HG03039 (cell line): ENCODE data around the gene CSHL1.
"Not testable (repeated sequence)": the region's sequence is repeated elsewhere in the genome, so short reads cannot be mapped to it uniquely, and the experiment has no call there.

Experiments
- ATAC-seq: cut with Tn5 transposase; IDR thresholded peaks from one replicate; pipeline ENCODE4 v1.9.1; 2021; ENCODE audit warnings: mild to moderate bottlenecking, moderate library complexity; ENCODE audit not compliant: unreplicated experiment

Gene CSHL1

DNA sequence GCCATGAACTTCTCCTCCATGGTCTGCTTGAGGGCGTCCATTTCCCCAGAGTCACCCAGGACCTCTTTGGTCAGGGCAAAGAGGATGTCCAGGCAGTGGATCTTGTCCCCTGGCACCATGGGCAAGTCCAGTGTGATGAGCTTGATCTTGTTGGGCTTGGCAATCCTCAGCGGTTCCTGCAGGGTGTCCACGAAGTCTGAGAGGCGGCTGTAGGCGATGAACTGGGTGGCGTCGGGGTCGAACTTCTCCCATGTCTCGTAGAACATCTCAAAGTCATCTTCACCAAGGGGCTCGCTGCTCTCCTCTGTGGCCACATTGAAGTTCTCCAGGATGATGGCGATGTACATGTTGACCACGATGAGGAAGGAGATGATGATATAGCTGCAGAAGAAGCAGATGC lies 30.1 kb upstream of the CSHL1 start:
- no peak for ATAC-seq

DNA sequence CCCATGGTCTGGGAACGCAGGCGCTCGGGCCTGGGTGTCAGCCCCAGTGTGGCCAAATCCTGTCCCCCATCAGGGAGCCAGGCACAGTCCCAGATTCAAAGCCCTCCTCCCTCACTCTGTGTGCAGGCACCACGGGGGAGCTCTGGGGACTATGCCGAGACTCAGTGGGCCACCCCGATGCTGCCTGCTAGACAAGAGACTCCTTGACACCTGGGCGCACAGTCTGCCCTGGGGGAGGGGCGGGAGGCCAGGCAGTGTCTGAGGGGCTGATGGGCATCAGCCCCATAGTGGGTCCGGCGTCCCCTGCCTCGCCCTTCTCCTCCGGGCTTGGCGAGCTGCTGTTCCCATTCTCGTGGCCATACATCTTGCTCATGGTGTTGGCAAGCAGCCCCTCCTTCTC lies 29.5 kb upstream of the CSHL1 start:
- no peak for ATAC-seq

DNA sequence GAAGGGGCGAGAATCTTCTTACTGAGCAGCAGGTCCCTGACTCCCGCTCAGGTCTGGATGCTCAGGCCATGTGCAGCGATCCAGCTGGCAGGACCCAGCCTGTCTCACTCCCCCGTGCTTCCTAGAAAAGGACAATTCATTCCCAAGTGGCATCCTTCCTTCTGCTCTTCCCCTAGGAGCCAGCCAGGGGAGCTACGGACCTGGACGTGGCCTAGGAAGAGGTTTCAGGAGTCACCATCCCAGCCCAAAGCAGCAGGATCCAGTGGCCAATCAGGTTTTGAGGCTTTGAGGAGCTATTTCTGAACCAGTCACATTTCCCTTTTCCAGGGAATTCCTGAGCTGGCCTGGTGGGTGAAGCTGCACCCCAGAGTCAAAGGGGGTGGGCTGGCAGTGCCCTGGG lies 28.8 kb upstream of the CSHL1 start:
- no peak for ATAC-seq

DNA sequence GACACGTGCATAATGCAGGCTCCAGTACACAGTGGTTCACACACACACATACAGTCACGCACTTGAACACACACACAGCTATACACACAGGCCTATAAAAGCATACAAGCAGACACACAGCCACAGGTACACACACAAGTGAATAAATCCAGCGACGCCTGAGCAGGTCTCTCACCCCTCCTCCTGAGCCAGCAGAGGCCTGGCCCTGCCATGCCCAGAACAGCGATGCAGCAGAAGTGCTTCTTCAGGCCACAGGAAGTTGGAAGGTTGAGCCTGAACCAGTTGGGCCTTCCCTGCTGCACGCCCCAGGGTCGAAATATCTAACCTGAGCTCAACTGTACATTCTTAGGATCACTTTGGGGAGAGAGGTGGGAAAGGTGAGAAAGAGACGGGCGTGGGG lies 28.3 kb upstream of the CSHL1 start:
- ATAC-seq = no peak

DNA sequence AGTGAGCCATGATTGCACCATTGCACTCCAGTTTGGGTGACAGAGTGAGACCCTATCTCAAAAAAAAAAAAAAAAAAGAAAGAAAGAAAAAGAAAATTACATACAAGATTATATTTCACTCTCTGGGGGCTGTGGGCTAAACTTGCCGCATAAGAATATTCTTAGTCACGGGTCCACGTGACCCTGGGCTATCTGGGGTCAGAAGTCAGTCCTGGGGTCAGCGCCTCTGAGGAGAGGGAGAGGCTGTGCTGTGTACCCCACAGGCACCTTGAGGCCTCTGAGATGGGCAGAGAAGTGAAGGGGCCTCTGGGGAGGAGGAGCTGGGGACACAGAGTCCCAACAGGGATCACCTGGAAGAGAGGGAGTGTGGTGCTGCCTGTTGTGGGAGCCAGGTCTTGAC lies 26.9 kb upstream of the CSHL1 start:
- ATAC-seq = no peak

DNA sequence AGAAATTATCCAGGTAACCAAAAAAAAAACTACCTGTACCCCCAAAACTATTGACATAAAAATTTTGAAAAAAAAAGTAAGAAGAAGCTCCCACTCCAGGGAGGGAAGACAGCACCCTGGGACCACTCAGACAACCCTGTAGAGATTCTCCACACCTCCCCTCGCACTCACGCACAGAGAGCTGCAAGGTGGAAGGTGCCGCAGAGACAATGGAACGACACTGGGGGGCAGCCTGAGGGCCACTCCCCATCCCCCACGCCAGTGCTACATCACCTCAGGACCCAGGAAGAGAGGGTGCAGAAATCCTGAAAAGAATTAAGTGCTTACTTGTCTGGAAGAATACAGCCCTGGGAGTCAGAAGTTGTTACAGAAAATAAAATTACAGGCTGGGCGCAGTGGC lies 26.3 kb upstream of the CSHL1 start:
- no peak for ATAC-seq

DNA sequence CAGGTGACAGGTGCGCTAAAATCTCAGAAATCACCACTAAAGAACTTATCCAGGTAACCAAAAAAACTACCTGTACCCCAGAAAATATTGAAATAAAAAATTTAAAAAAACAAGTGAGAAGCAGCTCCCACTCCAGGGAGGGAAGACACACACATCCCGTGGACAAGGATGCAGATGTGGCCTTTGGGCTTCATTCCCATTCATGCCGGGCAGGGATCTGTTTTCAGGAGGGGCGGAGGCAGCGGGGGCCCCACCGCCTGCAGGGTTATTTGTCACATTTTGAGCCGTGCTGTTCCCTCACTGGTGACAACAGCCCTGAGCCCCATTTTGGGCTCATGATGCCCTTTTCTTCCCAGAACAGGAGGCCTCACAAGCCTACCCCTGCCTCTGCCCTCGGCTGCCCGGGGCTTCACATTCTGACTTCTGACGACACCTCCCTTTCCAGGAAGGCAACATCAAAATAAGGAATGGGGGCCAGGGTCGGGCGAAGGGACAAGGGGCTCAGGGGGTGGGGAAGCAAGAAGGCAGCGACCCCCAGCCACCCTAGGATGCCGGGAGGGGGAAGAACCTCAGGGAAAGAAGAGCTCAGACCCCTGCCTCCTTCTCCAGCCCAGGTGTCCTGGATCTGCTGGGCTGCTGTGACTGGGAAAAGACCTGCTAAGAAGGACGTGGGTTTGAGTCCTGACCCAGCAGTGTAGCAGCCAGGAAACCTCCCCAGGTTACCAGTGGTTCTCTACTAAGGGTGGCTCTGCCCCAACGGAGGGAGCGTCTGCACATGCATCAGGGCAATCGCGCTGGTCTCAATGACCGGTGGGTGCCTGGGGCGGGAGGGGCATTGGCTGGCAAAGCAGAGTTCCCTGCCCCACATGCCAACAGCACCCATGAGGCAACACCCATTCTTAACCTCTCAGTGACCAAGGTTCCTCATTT lies 23.4 kb upstream of the CSHL1 start:
- ATAC-seq = no peak

DNA sequence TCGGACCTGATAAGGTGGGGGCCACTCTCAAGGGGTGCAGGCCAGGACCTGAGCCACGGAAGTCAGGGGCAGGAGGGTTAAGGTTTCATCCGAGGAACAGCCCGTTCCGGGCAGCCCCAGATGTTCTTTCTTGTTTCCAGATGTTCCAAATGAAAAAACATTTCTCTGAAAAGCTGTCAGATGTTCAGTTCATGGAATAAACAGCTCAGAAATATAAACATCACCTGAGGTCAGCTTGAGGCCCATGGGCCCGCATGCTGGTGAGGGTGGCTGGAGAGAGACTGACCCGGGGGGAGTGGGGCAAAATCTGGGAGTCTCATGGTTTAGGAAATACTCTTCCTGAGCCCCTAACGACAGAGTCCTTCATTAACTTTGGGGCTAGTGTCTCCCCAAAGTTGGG lies 22.5 kb upstream of the CSHL1 start:
- no peak for ATAC-seq

DNA sequence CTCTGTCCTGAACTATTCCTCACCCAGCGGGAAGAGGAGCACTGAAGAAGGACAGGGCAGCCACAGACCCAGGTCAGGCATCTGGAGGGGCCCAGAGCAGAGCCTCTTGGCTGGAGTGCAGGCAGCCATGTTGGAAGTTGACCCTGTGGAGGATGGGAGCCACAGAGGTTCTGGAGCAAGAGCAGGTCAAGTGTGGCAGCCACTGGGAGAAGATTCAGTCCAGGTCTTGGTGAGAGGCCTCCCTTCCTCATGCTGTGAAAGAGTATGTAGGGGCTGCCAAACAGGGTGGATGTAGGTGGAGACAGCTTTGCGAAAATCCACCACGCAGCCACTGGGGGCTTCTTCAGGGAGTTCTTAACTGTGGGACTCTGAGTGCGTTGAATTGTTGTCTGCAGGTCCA lies 21.7 kb upstream of the CSHL1 start:
- peak; percentile 11 for ATAC-seq

DNA sequence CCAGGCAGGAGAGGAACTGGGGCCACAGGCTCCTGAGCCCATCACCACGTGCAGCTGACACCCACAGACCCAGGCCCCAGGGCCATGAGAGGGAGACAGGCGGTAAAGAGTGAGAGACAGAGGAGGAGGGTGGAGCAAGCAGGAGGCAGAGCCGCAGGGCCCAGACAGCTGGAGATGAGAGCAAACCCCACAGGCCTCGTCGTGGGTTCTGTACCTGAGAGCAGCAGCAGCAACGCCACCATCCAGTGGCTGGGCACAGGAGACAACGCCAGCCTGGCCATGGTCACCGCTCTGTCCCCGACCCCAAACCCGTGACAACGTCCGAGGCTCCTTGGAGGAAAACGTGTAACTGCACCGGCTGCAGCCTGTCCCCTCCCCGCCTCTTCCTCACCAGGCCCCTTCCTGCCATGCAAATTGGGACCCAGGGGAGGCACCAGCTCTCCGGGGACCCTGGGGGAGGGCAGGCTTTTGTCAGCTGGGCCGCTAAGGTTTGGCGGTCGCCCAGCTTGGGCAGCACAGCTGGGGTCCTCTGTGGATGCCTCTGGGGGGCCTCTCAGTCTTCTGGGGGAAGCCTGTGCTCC lies 21.0 kb upstream of the CSHL1 start, which contains the start of gene CD79B:
Gene CD79B (minus strand): TSS at position 351 of the 581 bp plus-strand sequence. CDS start 70 bp downstream, at position 281.
- peak; percentile 70 for ATAC-seq

DNA sequence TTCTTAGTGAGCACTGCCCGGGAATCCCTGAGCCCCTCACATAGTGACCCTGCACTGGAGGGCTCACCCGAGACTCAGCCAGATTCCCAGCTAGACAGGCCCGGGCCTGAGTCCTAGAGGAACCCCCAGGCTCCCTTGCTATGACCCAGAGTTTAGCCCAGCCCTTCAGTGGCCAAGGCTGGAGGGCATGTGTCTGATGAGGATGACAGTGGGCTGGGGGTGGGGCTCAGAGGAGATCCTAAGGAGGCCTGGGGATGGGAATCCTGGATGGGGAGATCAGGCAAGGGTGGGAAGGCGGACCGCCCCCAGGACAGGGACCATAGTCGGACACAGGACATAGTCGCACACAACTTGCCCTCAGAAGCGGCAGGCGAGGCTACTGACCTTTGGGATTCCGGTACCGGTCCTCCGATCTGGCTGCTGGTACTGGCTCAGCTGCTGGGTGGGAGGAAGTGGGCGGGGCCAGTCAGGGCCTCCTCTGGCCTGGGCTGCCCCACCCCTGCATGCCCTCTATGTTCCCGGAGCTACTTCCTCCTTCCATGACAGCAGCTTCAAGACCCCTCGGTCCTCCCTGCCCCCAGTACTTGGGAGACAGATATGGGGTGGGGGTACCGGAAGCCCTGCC lies 20.0 kb upstream of the CSHL1 start:
- no peak for ATAC-seq

DNA sequence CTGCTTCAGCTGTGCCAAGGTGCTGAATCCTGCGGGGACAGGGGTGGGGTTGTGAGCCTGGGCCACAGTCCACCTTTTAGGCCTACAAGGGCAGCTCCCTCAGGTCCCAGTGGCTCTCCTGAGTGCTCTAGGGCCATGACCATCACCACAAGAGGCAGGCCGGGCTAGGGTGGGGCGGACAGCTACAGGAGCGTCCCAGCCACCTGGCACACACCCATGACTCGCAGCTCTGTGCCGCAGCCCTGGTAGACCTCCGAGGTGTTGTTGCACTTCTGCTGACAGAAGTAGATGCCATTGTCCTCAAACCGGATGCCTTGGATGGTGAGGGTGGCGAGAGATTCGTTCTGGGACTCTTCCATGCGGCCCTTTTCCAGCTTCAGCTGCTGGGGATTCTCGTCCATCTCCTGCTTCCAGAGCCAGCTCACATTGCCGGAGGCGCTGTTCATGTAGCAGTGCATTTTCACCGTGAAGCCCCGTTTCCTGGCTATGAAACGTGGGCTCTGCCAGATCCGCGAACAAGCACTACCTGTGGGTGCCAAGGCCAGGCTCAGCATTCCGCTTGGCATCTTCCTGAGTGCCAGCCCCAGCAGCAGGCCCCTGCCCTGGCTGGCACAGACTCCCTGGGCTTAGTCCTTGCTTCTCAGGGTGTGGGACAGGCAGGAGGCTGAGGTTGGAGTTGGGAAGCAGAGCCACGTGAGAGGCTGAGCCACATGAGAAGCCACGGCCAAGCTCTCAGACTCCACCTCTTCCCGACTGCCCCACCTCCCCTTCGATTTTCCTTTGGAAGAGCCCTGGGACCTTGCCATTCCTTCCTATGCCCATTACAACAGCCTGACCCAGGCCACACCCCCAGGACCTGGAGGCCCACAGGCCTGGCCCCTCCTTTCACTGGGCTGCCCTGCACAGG lies 19.1 kb upstream of the CSHL1 start:
- ATAC-seq = no peak

DNA sequence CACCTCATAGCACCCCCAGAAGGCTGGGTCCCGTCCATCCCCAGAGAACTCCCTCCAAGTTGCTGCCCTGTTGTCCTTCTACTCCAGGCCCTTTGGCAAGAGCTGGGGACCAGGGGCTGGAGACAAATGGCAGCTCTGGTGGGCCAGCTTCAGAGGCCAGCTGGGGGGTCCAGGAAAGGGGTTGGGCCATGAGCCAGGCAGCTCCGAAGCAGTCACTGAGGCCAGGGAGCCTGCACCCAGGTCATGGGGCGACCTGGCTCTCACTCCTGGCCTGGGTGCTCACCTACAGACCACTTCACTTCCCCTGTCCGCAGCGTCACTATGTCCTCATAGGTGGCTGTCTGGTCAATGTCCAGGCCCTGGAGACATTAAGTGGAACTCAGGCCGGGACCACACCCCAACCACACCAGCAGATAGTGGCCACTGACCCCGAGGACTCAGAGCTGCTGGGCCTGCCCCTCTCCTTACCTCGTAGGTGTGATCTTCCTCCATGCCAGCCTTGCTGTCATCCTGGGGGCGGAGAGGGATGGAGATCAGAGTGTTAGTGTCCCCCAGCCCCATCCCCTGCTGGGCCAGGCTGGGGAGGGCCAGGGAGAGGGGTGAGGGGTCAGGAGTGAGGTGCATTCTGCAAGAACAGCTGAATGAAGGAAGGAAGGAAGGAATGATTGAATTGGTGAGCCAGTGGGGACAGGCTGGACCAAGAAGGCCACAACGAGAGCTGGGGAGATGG lies 18.1 kb upstream of the CSHL1 start:
- no peak for ATAC-seq

DNA sequence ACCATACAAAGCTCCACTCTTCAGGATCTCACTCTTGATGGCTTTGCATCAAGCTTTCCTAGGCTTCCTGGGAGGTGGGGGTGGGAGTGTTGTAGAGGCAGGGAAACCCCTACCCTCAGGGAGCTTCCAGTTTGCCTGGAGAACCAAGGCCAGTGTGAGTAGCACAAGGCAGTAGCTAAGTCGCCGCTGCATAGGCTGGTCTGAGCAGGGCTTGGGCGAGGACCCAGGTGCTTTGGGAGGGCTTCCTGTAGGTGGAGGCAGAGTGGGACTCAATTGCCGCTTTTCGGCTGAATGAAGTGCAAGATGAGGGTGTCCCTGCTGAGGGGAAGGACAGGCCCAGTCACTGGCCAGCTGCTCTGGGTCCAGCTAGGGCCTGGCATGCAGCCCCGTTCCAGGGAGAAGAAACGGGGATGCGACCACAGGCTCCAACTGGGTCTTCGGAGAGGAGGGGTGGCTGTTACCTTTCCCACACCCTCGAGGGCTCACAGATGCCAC lies 17.2 kb upstream of the CSHL1 start:
- no peak for ATAC-seq

DNA sequence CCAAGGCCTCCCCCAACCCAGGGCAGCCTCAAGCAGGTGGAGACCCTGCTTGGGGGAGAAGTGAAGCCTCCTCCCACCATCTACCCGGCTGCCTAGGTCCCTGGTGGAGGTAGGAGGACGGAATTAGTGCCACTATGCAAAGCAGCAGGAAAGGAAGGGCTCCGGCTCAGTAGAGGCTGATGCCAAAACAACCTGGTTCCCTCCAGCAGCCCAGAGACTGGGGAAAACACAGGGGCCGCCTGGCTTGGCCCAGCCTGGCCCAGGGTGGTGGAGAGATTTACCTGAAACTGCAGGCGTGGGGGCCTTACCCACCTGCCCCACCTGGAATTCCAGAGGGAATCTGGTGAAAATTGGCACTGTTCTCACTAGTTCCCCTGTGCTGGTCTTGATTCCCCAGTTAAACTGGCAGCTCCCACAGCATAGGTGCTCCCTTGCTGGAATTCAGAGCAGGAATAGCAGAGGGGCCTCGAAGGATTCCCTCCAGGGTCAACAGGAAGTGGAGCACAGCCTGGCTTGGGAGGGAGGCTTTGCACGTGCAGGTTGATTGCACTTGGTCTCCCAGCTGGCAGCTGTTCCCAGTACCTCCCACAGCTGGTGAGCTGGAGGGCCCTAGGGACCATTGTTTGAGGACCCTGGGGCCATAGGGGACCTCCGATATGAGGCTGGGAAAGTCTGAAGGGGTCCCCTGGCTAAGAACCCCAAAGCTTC lies 16.6 kb upstream of the CSHL1 start:
- ATAC-seq = no peak

DNA sequence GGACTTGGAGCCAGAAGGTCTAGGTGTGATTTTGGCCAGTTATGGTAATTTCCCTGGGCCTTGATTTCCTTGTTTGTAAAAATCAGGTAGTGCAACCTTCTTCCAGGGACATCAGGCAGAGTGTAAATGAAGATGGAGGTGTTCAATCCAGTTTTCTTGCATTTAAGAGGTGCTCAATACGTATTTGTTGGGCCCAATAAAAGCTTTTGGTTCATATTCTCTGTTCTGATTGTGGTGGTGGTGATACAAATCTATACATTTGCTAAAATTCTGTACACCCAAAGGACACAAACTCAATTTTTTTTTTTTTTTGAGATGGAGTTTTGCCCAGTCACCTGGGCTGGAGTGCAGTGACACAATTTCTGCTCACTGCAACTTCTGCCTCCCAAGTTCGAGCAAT lies 15.1 kb upstream of the CSHL1 start:
- ATAC-seq = no peak

DNA sequence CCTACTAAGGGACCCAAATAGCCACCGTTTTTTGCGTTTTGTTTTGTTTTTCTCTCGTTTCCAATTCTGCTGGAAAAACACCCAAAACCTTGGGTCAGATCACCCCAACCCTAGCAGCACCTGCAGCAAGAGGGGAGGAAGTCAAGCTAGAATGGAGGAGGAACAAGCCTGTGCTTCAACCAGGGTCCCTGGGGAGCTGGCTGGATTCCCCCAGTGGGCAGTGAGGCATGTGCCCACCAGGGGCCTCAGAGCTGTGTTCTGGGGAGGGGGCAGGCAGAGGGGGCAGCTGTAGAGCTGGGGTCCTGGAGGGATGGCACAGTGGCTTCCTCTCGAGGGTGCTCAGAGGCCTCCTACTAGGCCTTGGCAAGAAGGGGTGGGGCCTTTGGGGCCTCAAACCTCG lies 14.6 kb upstream of the CSHL1 start:
- ATAC-seq = no peak

DNA sequence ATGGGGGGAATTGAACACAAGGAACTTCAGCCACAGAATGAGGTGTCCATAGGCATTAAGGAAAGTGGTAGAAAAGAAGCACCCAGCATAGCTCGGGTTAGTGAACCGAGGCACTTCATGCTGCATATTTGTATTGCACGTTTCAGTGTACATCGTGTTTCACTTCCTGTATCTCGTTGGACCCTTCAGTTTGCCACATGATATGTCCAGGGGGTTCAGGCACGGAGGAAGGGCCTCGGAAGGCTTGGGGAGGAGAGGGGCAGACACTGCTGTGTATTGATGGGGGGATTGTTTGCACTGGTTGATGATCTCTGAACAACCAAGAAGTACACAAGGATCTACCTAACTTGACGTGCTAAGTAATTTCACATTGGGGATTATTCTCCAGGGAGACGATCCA lies 11.3 kb upstream of the CSHL1 start:
- ATAC-seq = not testable (repeated sequence)

DNA sequence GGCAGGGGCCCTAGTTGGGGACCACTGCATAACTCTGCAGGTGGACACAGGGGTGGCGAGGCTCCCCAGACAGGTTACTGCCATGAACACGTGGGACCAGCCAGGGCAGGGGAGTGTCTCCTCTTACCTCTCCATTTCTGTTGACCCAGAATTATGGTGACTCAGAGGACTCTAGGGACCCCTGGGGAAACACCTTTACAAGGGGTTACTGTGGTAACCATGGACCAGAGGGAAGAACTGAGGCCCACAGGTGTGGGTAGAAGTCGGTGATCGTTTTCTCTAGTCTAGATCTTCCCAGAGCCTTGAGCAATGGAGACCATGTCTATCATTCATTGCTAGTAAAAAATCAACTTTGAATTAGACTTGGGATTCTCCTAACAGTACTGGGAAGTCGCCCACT lies 9.7 kb upstream of the CSHL1 start:
- not testable (repeated sequence) for ATAC-seq
